K562 (cell line): ENCODE measurements around the gene LRRC4B. TPM values are rescaled to one million over a fixed set of nuclear protein-coding genes. Genes with fewer than 3 reads are reported as not detected.

Experiments
- ATAC-seq: fragments of 200-7000 bp; cut with Tn5 transposase; 3 replicates; pipeline ENCODE4 v1.9.1; 2020; ENCODE audit warnings: moderate library complexity
- BruUV-seq: library from RNA; stranded (reverse); fragments of 400-500 nt; replicated peaks from 2 replicates; lab custom pipeline; 2021; lab: Mats Ljungman, UMichigan
- CTCF ChIA-PET: fragments of 300-600 bp; formaldehyde crosslinking; extraction: SDS; loops from one replicate; lab custom pipeline; 2021; ENCODE audit warnings: low intra/inter-chr PET ratio; lab: Yijun Ruan, JAX
- POLR2A ChIA-PET: fragments of 300-600, 350-650 bp; sonication (Branson Sonifier 250); formaldehyde crosslinking; extraction: SDS; loops from one replicate; lab custom pipeline; 2021; ENCODE audit warnings: antibody characterized with exemption, inconsistent platforms; lab: Yijun Ruan, JAX
- DNase-seq, 4 experiments: peaks; one replicate each; pipeline versions ENCODE4 v3.0.0 to v3.0.0-alpha.2; 2011 to 2018; ENCODE audit warnings: low spot score in 3 of 4, mixed read lengths in 3 of 4; ENCODE audit errors: extremely low read depth in 1 of 4
- FAIRE-seq: peaks from 2 replicates; lab custom pipeline; 2011; peaks lifted over from hg19 to GRCh38; lab: Jason Lieb, UNC
- H2AFZ ChIP-seq: 2 replicates; pipeline ENCODE4 v1.6.0; 2011; ENCODE audit warnings: low read depth, low read length, control low read depth, inconsistent platforms
- H3K27ac ChIP-seq: fragments of 200-600 bp; 3 replicates; pipeline ENCODE4 v1.8.0; 2011; ENCODE audit warnings: low read depth, mild to moderate bottlenecking, control low read depth, inconsistent platforms, low read length, moderate library complexity, mixed read lengths; ENCODE audit errors: extremely low read depth
- H3K27me3 ChIP-seq, 2 experiments: fragments of 300-600 bp in 1 of 2; 2 replicates in 1 of 2; 3 replicates in 1 of 2; pipeline versions ENCODE4 v1.6.0 to v1.8.0; 2011; ENCODE audit warnings: inconsistent platforms in 2 of 2, low read length in 2 of 2, mild to moderate bottlenecking in 1 of 2, mixed read lengths in 1 of 2, moderate library complexity in 1 of 2; ENCODE audit not compliant: control insufficient read depth in 2 of 2, insufficient read depth in 2 of 2
- H3K36me3 ChIP-seq: fragments of 300-600 bp; 3 replicates; pipeline ENCODE4 v1.8.0; 2011; ENCODE audit warnings: mild to moderate bottlenecking, low read length, inconsistent platforms; ENCODE audit not compliant: control insufficient read depth, insufficient read depth
- H3K4me1 ChIP-seq, 2 experiments: fragments of 200-600 bp in 1 of 2; replicated peaks in 1 of 2; 2 replicates in 1 of 2; 3 replicates in 1 of 2; pipeline versions ENCODE4 v1.5.1 to v1.8.0; 2011; ENCODE audit warnings: inconsistent platforms in 2 of 2, low read length in 2 of 2, mild to moderate bottlenecking in 1 of 2, mixed read lengths in 1 of 2, moderate library complexity in 1 of 2; ENCODE audit not compliant: control insufficient read depth in 2 of 2, insufficient read depth in 2 of 2
- H3K4me2 ChIP-seq: 2 replicates; pipeline ENCODE4 v1.6.1; 2011; ENCODE audit warnings: low read length, control low read depth, inconsistent platforms, mixed read lengths; ENCODE audit not compliant: insufficient read depth
- H3K4me3 ChIP-seq: fragments of 200-600 bp; sonication (generic), shearing (Covaris generic); 2 replicates; pipeline ENCODE4 v1.5.1; 2016; ENCODE audit warnings: control low read depth, inconsistent platforms
- H3K79me2 ChIP-seq: fragments of 200-600 bp; 3 replicates; pipeline ENCODE4 v1.8.0; 2011; ENCODE audit warnings: low read length, inconsistent platforms; ENCODE audit not compliant: control insufficient read depth, insufficient read depth
- H3K9ac ChIP-seq, 2 experiments: 2 replicates each; pipeline versions ENCODE4 v1.6.0 to v1.6.1; 2011; ENCODE audit warnings: low read depth in 2 of 2, low read length in 2 of 2, control low read depth in 1 of 2, inconsistent platforms in 1 of 2, mild to moderate bottlenecking in 1 of 2, mixed read lengths in 1 of 2; ENCODE audit not compliant: insufficient read depth in 1 of 2
- H3K9me1 ChIP-seq: one replicate; pipeline ENCODE4 v1.6.0; 2011; ENCODE audit warnings: inconsistent platforms, mild to moderate bottlenecking, low read length, moderate library complexity; ENCODE audit not compliant: control insufficient read depth, insufficient read depth
- H3K9me3 ChIP-seq: replicated peaks from 2 replicates; pipeline ENCODE4 v1.5.1; 2011; ENCODE audit warnings: low read depth, low read length, inconsistent platforms; ENCODE audit not compliant: control insufficient read depth, insufficient read depth
- H4K20me1 ChIP-seq: replicated peaks from 2 replicates; pipeline ENCODE4 v1.6.1; 2011; ENCODE audit warnings: low read length, inconsistent platforms, mixed read lengths; ENCODE audit not compliant: control insufficient read depth, insufficient read depth
- AFF1 ChIP-seq, 2 experiments: fragments of 450-650 bp; IDR thresholded peaks; 2 replicates each; pipeline ENCODE4 v1.6.1; 2018; ENCODE audit warnings: mild to moderate bottlenecking in 2 of 2, low read depth in 1 of 2; ENCODE audit not compliant: partially characterized antibody in 2 of 2
- GATAD2B ChIP-seq: fragments of 450-650 bp; IDR thresholded peaks from 2 replicates; pipeline ENCODE4 v1.6.1; 2017; ENCODE audit warnings: mild to moderate bottlenecking, borderline replicate concordance
- HSF4 ChIP-seq: fragments of 250-450 bp; sonication (Bioruptor Pico); IDR thresholded peaks from 2 replicates; pipeline ENCODE4 v2.1.2; 2022; ENCODE audit warnings: mild to moderate bottlenecking, moderate library complexity, borderline replicate concordance
- MAX ChIP-seq: sonication (generic); formaldehyde crosslinking; IDR thresholded peaks from 2 replicates; pipeline ENCODE4 v1.9.0; 2022; ENCODE audit warnings: mild to moderate bottlenecking, missing genetic modification reagents
- RAD21 ChIP-seq, 2 experiments: fragments of 250-450 bp in 1 of 2; fragments of 450-650 bp in 1 of 2; sonication (Bioruptor Pico) in 1 of 2; formaldehyde crosslinking in 1 of 2; IDR thresholded peaks in 1 of 2; conservative IDR thresholded peaks in 1 of 2; 2 replicates each; pipeline versions ENCODE4 v1.4.0 to v1.8.0; 2020 to 2022; ENCODE audit warnings: mild to moderate bottlenecking in 2 of 2, moderate library complexity in 1 of 2
- RERE ChIP-seq: sonication (generic); formaldehyde crosslinking; IDR thresholded peaks from 2 replicates; pipeline ENCODE4 v1.8.0; 2023; ENCODE audit warnings: missing genetic modification reagents, mild to moderate bottlenecking, borderline replicate concordance
- SNIP1 ChIP-seq: fragments of 450-650 bp; IDR thresholded peaks from 2 replicates; pipeline ENCODE4 v1.7.1; 2017; ENCODE audit warnings: low read depth, mild to moderate bottlenecking
- TRIM28 ChIP-seq: fragments of 450-650 bp; IDR thresholded peaks from 2 replicates; pipeline ENCODE4 v1.6.1; 2017
- ZBTB1 ChIP-seq: sonication (generic); formaldehyde crosslinking; IDR thresholded peaks from 2 replicates; pipeline ENCODE4 v1.8.1; 2023; ENCODE audit warnings: missing genetic modification reagents, low read depth, mild to moderate bottlenecking, borderline replicate concordance
- ZNF354B ChIP-seq: fragments of 250-450 bp; sonication (Bioruptor Pico); IDR thresholded peaks from 2 replicates; pipeline ENCODE4 v1.4.0; 2020
- WGBS: fragments of 100-300 bp; shearing (Covaris generic); methylation state at CpG from one replicate; pipeline ENCODE4 v1.1.6; 2016; ENCODE audit warnings: low coverage, mixed read lengths; ENCODE audit not compliant: insufficient coverage; ENCODE audit errors: missing lambda C conversion rate; 5-methylcytosine and 5-hydroxymethylcytosine counted together
- in situ Hi-C: fragments of 300-500 bp; cut with MboI; formaldehyde crosslinking; loops from 4 replicates; pipeline ENCODE4 v1.15.0; 2018; ENCODE audit warnings: inconsistent platforms, mixed read lengths
- intact Hi-C: fragments of 100-400 bp; cut with micrococcal nuclease; formaldehyde crosslinking; loops from 2 replicates; pipeline ENCODE4 v1.14.2; 2022
- polyA plus RNA-seq, 8 experiments: library from polyadenylated mRNA; depleted of rRNA in 4 of 8; stranded (reverse) in 5 of 8; unstranded in 3 of 8; fragments of >200 nt; fragmentation: Nextera tagmentation in 2 of 8; fragmentation: Illumina TruSeq in 1 of 8; extraction: Ambion mirVana in 2 of 8; extraction: Trizol in 1 of 8; gene quantifications; 2 replicates each; pipeline versions ENCODE4 v1.2.1 to v1.2.3, GENCODE V29; 2011 to 2014; ENCODE audit warnings: inconsistent platforms in 1 of 8, missing spikeins in 1 of 8
- total RNA-seq, 7 experiments: library from RNA; depleted of rRNA in 6 of 7; stranded (reverse); fragments of >200 nt in 6 of 7; fragmentation: Illumina TruSeq in 2 of 7; extraction: Trizol in 2 of 7; gene quantifications; 2 replicates each; pipeline versions ENCODE4 v1.2.1 to v1.2.3, GENCODE V29; 2011 to 2021; ENCODE audit warnings: low replicate concordance in 1 of 7

Gene LRRC4B
- total and polyA plus RNA-seq, 9 of the 15 experiments (the other 6 are each of a cell fraction or from before 2014, with no cell fraction given), result 0.18 to 9.6 (median 2.9) TPM; not detected in 2

- peaks cover 0 to 5% of the 10 kb centered on the region in 2 experiments; a peak in 1 of 5 replicates for H3K27me3 ChIP-seq
- no TSS peak for BruUV-seq
- ATAC-seq, result no peak
- H3K4me2 ChIP-seq, result no peak overlapping the region
- DNase-seq, result no peak
- 45% methylated on average over 18 of the region's 18 CpGs for WGBS
- peaks cover 0 to 3% of the 10 kb centered on the region in 2 experiments; a peak in 1 of 5 replicates for H3K4me1 ChIP-seq
- H3K36me3 ChIP-seq, result no peaks in the 10 kb centered on the region
- intact Hi-C loops, result loop anchor here (1.0 to 10.0 kb wide), 6 partner anchors 19 to 385 kb away; no protein-coding TSS in a partner anchor
- no peaks in the 10 kb centered on the region for H3K79me2 ChIP-seq
- no peak overlapping the region for H2AFZ ChIP-seq
- no peak overlapping the region for H3K27ac ChIP-seq
- FAIRE-seq, result no peak
- peaks cover 2% of the 10 kb centered on the region; the same call in 1 of the 2 replicates for H4K20me1 ChIP-seq
- in situ Hi-C loops, result loop anchor here (10.0 kb wide), 1 partner anchor 378 kb away; the partner anchor contains the start of gene KLK4
- no peak overlapping the region for H3K9ac ChIP-seq
- H3K4me3 ChIP-seq, result no peak overlapping the region
- CTCF ChIA-PET, result interaction anchor here (0.7 to 1.8 kb wide), 5 partner anchors 20 to 246 kb away, joined by 3 to 12 read pairs (median 4); no protein-coding TSS in a partner anchor
- POLR2A ChIA-PET, result interaction anchor here (0.6 to 1.2 kb wide), 4 partner anchors 9 to 373 kb away, joined by 3 to 4 read pairs (median 3); no protein-coding TSS in a partner anchor
- peaks cover 3% of the 10 kb centered on the region for H3K9me3 ChIP-seq
- no peaks in the 10 kb centered on the region for H3K9me1 ChIP-seq
- TF ChIP-seq AFF1 (IDR thresholded peaks at IDR 0.05; ENCODE audit: low read depth in 1 of 2, partially characterized antibody in 2 of 2) (no peak), RAD21 (CRISPR knock-in tag; conservative IDR thresholded peaks at IDR 0.05 in 1 of 2, IDR thresholded peaks at IDR 0.05 in 1 of 2) (no peak), MAX (peak; percentile 19; the same call in 1 of the 2 replicates), ZBTB1 (CRISPR knock-in tag) (no peak), ZNF354B (CRISPR knock-in tag) (no peak), HSF4 (CRISPR knock-in tag) (no peak), RERE (CRISPR knock-in tag) (no peak), TRIM28 (no peak), SNIP1 (no peak), GATAD2B (no peak)
Observed at GRCh38 chr19:50537306-50537685, 30.9 kb downstream of the LRRC4B start.
